AML-193 (cell line): Measurements from ENCODE around the gene DHRS3.

ENCODE experiments used
- DNase-seq, 2 experiments: peaks; one replicate each; lab custom pipeline; 2025; lab: John Stamatoyannopoulos, UW

Gene DHRS3

DNA sequence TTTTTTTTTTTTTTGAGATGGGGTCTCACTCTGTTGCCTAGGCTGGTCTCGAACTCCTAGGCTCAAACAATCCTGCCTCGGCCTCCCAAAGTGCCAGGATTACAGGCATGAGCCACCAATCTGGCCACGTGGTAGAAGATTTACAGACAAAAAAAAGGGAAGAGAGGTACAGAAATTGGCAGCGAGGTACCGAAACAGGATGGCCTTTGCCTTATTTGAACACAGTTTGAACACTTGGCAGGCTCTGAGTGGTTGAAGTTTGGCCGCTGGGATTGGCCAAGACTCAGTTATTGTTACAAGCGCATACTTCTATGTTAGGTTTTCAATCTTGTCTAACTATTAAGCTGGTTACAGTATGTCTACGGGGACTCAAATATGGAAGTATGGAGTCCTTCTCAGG lies 19.7 kb upstream of the DHRS3 start:
- DNase-seq, result no peak

DNA sequence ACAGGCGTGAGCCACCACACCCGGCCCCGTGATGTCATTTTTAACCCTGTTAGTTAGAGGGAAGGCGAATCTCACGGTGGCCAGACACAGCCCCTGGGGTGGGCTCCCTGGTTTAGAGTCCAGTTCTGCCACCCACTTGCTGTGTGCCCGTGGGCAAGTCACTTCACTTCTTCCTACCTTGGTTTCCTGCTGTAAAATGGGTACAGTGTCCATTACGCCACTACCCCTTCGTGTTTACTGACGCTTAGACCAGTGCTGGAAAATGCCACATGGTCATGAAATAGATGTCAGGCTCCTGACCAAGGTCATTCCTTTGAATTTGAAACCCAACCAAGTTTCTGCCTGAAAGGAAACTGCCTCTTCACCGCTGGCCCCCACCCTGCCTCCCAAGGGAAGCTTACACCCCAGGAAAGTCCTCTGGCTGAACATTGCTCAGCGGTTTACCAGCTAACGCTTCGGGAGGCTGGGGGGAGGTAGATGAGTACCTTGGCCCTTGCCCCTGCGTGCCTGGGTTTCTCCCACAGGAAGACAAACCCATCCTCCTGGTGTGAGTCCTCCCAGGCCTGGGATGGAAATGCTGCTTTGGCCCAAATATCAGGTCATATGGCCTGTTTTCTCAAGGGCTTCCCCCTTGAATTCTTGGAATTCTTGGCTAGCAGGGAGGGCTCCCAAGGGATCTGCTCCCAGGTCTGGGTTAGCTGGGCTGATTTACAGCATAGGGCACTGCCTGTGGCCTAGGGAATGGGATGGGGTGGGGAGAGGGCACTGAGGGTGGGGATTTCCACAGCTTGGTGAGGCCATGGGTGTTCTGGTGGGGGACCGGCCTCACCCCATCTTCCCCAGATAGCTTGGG lies 18.3 kb upstream of the DHRS3 start:
- no peak for DNase-seq

DNA sequence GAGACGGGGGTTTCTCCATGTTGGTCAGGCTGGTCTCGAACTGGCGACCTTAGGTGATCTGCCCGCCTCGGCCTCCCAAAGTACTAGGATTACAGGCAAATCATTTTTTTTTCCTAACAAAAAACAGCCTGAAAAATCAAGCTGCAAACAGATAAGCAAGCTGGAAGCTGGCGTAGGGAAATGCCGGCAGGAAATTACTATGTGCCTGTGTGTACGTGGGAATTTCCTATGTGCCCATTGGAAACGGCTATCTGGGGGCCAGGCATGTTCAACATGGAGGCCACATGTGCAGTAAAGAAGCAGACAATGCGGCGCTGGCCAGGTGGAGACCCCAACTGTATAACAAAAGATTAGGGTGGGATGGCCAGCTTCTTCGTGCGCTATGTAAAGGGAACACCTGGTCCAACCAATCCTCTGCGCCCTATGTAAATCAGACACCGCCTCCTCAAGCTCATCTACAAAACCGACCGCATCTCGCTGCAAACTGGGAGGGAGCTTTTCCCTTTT lies 16.7 kb upstream of the DHRS3 start:
- no peak for DNase-seq

DNA sequence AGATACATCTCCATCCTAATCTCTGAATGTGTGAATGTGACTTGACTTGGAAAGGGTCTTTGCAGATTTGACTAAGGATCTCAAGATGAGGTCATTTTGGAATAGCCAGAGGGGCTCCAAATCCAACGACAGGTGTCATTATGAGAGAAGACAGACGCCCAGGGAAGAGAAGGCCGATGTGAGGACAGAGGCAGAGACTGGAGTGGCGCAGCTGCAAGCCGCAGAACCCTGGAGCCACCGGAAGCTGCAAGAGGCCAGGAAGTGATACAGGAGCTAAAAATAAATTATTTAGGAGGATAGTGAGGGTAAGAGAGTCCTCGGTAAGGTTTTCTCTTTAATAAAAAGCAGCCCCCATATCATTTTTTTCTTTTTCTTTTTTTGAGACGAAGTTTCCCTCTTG lies 16.1 kb upstream of the DHRS3 start:
- no peak for DNase-seq

DNA sequence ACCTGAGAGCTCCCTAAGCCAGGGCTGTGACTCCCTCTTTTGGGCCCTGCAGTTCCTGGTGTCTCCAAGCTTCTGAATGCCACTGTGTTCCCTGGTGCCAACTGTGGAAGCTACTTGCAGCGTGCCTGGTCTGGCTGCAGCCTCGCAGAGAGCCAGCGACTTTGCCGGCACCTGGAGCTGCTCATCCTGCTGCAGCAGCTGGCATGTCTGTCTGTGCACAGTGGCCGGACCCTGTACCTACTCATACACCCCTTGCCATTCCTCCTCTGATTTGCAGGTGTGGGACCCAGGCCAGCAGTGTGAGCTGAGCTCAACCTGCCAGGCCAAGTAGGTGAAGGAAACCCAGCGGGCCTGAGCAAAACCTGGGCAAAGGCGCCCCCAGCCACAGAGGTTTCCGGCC lies 13.6 kb upstream of the DHRS3 start:
- DNase-seq, result no peak

DNA sequence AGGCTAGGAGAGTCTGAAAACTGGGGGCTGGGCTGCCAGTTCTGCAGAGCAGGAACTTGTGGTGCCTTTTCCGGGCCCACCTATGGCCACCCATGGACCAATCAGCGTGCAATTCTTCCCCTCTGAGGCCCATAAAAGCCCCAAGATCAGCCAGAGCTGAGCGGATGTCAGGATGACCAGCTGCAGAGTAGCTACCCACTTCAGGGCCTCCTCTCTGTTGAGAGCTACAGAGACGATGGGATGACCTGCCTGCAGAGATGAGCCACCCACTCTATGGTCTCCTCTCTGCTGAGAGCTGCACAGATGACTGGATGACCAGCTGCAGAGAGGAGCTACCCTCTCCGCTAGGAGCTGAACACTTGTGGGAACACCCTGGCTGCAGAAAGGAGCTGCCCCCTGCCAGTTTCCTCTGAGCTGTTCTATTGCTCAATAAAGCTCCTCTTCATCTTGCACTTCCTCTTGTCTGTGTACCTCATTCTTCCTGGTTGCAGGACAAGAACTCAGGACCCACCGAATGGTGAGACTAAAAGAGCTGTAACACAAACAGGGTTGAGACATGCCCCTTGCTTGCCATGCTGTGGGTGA lies 13.0 kb upstream of the DHRS3 start:
- DNase-seq, result peak in 1 of 2 experiments; percentile 19

DNA sequence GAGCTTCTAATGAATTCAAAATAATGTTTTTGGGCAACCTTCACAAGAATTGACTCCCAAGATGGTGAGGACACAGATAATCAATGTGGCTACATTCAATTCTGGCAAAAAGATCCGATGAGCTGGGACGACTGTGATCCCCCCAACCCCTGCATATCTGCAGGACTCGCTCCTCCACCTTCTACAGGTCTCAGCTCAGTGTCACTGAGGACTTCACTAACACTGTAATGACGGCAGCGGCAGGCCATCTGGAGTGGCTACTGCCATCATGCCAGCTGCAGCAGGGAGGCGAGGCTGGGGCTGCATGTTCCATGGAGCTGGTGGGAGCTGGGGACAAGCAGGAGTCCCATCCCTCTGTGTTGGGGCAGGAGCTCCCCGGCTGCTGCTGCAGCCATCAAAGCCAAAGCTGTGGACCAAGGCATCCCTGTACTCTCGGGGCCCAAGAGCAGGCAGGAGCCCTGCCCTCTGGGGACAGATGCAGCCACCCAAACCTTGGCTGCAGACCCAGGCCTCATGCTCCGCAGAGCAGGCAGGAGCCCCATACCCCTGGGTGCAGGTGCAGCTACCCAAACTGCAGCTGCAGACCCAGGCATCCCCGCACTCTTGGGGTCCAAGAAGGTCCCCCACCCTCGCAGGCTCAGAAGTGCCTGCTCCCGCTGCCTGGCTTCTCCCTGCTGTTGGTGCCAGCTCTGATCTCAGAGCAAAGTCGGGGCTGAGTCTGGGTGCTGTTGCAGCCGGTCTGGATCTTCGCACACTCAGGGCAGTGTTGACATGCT lies 12.2 kb upstream of the DHRS3 start:
- no peak for DNase-seq

DNA sequence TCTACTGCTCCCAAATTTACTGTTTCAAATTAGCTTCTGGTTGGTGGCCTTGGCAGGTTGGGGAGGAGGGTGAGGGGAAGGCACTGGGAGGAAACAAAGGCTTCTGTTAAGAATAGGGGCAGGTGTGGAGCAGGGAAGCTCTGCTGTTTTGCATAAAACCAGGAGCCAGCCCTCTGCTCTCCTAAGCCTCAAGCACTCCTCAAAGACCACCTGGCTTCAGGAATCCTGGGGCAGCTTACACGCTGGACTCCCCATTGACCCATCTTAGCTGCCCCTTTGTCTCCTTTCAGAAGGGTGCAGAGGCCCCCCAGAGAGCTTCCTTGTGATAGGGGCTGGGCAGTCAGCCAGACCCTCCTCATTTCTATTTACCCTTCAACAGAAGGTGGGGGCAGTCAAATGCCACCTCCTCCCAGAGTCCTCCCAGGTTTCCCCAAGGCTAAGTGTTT lies 11.5 kb upstream of the DHRS3 start:
- DNase-seq, result no peak

DNA sequence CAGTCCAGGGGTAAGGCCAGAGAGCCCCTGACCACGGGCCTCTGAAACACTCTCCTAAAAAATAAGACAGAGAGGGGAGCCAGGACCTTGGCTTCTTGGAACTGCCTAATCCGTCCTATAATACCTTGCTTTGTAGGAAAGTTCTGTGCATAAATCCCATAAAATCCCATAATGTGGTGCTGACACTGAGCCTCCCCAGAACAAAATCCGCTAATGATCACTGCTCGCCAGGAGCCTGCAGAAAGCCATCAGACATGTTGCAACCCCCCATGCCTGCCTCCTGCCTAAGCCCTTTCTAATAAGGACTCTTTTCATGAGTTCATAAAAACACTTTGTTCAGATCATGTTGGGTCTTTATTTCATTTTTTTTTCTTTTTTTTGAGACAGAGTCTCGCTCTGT lies 9.3 kb upstream of the DHRS3 start:
- no peak for DNase-seq

DNA sequence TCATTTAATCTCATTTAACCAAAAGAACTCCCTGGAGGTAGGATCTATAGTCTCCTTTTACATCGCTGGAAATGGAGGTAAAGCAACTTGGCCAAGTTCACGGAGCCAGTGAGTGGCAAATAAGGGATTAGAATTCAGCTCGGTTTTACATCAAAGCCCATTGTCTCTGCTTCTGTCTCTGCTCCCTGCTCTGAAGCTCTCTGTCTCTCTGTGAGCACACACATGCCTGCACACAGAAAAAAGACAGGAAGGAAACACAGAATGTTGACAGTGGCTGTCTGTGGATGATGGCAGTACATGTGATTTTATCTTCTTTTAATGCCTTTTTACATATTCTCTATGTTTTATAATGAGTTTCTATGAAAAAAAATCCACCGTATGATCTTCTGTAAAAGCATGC lies 8.9 kb upstream of the DHRS3 start:
- DNase-seq, result no peak

DNA sequence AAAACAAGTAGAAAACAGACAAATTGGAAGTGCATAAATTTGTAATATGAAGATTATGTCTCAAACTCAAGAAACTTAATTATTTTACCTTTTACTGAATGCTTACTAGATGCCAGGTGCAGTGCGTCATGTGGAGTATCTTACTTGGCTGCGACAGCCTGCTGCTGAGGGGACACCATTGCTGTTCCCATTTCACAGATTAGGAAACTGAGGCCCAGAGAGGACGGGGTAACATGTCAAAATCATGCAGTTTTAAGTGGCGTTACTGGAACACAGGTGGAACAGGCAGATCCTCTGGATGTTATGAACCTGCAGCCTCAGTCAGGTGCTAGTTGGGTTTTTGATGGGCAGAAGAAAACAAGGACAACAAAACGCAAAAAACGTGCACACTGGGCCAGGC lies 7.3 kb upstream of the DHRS3 start:
- no peak for DNase-seq

DNA sequence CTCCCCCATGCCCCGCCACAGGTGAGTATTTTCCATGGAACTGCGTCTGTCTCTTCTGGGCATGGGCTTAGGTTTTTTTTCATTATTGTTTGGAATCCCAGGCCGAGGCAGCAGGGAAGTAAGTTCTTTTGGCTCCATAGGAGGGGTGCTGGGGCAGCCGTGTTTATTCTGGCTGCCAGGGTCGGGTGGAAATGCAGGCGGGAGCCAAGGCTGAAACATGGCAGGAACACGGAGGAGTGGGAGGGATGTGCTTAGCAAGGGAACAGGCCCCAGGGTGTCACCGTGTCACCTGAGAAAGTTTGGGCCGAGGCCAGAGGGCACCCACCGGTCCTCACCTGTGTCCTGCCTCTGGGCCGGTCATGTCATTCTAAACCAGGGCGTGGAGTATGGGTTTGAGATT lies 4.5 kb upstream of the DHRS3 start:
- no peak for DNase-seq

DNA sequence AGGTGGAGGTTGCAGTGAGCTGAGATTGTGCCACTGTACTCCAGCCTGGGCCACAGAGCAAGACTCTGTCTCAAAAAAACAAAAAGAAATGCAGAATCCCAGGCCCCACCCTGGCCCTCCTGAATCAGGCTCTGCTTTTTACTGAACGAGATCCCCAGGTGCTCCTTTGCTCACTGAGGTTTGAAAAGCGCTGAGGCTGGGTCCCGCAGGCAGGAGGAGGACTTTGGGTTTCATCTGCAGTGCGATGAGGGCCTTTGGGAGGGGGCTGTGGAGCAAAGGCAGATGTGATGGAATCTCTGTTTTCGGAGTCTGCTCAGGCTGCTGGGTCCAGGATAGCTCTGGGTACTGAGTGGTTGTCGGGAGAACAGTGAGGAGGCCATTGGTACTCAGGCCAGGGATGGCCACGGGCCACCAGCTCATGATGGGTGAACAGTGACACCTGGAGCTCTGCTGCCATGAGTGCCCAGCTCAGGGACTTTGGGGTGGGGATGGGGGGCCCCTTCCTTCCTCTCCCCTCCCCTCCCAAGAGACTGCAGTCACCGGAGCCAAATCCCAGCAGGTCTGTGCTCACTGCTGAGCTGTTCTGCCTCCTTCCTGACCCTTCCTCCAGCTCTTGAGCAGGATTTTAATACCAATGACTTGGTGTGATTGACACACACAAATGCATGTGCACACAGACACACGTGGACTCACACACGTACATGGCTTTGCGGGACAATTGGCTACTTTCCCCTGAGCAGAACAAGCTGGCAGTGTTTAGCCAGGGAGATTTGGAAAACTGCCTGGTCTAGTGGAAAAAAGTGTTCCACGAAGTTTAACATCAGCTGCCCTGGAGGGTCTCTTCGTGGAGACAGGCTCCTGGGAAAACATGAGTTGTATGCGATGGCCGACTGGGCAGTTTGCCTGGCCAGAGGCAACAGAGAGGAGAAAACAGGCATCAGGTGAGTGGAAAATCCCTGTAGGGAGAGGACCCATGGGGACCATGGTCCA lies 3.6 kb upstream of the DHRS3 start:
- no peak for DNase-seq

DNA sequence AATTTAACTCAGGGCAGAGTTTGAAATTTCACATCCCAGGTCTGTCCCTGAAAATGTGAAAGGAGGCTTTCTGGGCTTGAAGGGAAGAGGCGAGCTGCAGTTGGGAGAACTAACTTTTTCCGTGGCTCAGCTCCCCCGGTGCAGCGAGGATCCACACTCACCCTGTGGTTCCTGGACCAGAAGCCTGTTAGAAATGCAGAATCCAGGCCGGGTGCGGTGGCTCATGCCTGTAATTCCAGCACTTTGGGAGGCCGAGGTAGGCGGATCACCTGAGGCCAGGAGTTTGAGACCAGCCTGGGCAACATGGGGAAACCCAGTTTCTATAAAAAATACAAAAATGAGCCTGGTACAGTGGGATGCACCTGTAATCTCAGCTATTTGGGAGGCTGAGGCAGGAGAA lies 2.9 kb upstream of the DHRS3 start:
- no peak for DNase-seq

DNA sequence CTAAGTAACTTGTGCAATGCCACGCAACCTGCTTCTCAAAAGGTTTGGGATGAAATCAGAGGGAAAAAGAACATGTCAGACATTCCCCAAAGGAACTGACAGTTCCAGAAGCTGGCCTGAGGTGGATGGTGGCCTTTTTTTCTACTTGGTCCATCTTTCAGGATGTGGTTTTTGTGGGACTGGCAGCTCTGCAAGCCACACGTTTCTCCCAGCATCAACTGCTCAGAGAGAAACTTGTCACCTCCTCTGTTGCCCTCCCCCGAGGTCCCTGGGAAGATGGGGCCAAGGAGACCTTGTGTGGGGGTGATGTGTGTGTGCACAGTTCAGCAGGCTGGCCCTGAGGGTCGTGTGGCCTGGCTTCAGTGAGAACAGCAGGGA lies 2.5 kb upstream of the DHRS3 start:
- peak; percentile 24 to 50 for DNase-seq

DNA sequence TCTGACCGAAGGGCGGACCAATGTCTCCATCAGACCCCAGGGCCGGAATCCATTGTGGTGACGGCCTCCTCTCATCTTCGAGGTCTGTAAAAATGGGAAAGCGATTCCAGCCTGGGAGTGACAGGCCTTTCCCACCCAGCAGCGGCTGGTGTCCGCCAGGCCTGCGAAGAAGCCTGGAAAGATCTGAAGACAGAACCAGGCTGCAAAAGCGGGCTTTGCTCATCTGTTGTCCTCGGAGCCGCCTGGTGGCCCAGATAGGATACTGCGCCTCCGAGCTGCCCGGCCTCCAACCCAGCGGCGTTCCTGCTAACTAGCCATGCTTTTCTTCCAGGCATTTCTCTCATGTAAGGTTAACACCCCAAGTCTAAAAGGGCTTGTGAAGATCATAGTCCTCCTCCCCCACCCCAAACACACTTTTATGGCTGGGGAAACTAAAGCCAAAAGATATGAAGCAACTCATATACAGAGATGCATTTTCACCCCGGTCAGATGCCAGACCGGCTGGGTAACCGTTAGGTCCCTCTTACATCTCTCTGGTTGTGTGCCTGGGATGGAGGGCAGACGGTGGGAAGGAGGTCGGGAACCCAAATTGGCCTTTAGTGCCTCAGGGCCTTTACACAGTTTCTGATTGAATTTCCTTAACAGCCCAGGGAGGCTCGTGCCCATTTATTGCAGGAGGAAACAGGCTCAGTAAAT lies 1.9 kb upstream of the DHRS3 start:
- peak; percentile 58 to 67 for DNase-seq

DNA sequence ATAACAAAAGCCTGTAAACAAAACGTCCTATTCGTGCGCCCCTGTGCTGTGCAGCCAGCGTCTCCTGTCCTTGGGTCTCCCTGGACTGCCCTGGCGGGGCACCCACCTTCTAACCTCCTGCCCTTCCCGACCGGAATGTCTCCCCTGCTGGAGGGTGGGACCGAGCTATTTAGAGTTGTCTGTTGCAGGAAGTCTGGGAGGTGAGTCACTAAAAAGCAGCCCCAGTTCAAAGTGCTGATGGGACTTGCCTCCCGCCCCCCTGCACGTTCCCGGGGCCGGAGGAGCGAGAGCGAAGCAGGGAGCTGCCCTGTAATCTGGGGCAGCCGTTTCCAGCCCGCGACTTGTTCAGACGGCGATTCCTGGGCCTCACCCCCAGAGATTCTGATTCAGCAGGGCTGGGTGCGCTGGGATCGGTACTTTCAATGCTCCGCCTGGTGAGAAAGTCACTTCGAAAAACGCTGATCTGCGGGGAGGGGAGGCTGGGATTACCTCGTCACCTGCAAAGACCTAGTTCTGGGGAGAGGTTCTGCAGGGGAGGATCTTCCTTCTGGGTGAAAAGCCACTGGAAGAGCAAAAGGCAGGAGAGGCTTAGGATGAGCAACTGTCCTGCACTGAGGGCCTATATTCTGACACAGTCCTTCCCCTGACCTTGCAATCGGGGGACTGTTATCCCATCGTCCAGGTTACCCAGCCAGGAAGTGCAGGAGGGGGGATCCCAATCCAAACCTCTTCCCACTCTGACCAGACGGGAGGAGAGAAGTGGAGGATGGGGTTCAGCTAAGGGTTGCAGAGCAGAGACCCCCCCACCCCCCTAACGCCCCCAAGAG lies 1.2 kb upstream of the DHRS3 start:
- no peak for DNase-seq

DNA sequence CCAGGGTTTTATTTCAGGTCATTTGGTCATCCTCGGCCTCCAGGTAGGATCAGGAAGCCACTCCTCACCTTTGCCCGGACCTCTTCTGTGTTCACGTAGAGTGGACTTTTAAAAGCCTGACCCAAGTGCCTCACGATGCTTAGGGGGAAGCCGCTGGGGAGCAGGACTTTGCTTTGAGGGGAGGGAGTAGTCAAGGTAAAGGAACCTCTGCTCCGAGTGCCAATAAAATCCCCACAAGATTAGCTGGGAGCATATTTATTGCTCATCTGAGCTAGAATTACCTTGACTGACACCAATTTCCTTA lies 603 bp upstream of the DHRS3 start:
- DNase-seq, result no peak

DNA sequence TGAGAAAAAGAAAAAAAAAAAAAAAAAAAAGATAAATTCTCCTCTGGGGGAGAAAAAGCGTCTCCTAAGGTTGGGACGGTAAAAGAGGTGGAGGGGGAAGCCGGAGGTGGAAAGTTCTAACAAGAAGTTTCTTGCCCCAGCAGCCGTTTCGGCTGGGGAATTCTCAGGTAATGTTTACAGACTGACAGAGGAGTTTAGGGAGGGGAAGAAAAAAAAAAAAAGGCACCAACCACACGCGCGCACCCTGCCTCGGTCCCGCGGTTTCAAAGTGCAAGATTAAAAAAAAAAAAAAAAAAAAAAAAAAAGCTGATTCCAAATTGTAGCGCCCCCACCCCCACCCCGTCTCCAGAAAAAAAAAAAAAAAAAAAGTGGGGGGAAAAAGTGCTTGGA lies 504 bp downstream of the DHRS3 start:
- no peak for DNase-seq

DNA sequence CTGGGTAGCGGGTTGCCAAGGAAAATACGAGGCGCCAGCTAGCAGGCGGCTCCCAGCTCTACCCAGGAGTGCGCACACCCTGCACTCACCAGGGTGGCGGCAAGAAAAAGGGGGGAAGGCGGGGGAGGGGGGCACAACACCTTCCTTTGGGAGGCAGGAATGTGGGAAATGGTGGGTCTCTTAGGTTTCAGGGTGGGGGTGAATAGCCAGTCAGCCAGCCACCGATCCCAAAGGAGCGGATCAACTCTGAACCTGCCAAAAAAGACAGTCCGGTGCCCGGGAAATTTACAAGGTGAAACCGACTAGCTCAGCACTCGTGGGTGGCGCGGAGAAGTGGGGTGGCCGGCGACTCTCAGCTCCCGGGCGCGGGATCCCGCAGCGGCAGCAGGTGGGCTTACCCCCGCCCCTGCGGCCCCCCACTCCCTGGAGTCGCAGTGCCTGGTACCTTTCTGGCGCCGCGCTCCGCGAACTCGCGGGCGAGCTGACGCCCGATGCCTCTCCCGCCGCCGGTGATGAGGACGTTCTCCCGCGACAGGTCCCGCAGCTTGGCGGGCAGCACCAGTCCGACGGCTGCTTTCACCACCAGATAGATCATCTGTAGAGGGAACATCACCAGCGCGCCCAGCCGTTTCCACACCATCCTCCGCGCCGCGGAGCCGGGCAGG lies 1.2 kb downstream of the DHRS3 start:
- no peak for DNase-seq
